ENCODE data around the gene SLC35F3.
"Not testable (repeated sequence)": the region's sequence is repeated elsewhere in the genome, so short reads cannot be mapped to it uniquely, and the experiment has no call there.

Gene SLC35F3

DNA sequence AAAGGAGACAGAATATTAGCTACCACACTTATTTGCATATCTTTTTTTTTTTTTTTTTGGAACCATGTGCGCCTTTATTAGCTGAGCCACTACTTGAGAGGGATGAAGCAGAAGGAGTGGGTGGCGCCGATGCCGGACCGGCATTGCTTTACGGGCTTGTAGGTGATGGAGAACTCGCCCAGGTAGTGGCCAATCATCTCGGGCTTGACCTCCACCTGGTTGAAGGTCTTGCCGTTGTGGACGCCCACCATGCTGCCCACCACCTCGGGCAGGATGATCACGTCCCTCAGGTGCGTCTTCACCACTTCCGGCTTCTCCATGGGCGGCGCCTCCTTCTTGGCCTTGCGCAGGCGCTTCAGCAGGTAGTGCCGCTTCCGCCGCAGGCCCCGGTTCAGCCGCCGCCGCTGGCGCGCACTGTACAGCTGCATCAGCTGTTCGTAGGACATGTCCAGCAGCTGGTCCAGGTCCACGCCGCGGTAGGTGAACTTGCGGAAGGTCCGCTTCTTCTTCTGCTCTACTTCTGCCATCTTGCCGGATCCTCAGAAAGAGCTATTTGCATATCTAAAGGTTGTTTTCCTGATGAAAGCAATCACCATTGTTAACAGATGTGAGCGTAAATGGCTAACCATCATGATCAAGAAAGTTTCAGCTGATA lies 452.3 kb downstream of the SLC35F3 start:
- not testable (repeated sequence) for H3K4me1 ChIP-seq (ENCODE audit: control insufficient read depth in 1 of 2, insufficient read depth in 2 of 2, low read length in 2 of 2); H3K27me3 ChIP-seq (ENCODE audit: low read depth, low read length); H3K27ac ChIP-seq (ENCODE audit: low read length); H3K9me3 ChIP-seq (ENCODE audit: control insufficient read depth in 1 of 2, low read length in 2 of 2); H3K36me3 ChIP-seq (ENCODE audit: control insufficient read depth in 1 of 2, insufficient read depth in 2 of 2, low read length in 2 of 2)
- H3K4me3 ChIP-seq (ENCODE audit: low read depth in 1 of 2, low read length in 2 of 2), result peak overlapping the region; percentile 42 to 53

DNA sequence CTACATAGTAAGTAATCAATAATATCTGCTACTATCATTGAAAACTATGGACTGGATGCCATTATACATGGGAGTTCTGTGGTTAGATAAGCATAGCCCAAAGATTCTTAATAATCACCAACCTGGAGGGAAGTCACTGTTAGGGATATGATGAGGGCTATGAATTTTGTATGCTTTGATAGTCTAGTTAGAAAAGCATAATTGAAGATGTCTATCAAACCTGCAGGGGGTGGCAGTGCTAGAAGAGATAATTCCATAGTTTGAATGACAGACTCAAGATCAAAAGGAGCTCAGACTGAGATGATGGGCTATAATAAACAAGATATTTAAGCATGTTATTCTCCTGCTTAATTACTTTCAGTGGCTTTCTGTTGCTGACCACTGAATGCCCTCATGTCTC lies 453.4 kb downstream of the SLC35F3 start:
- Histone ChIP-seq H3K36me3 (ENCODE audit: control insufficient read depth in 1 of 2, insufficient read depth in 2 of 2, low read length in 2 of 2) (no peaks in the 10 kb centered on the region), H3K27ac (ENCODE audit: low read length) (no peak overlapping the region), H3K27me3 (ENCODE audit: low read depth, low read length) (no peaks in the 10 kb centered on the region), H3K9me3 (ENCODE audit: control insufficient read depth in 1 of 2, low read length in 2 of 2) (no peaks in the 10 kb centered on the region), H3K4me1 (ENCODE audit: control insufficient read depth in 1 of 2, insufficient read depth in 2 of 2, low read length in 2 of 2) (no peaks in the 10 kb centered on the region), H3K4me3 (ENCODE audit: low read depth in 1 of 2, low read length in 2 of 2) (no peak overlapping the region)

DNA sequence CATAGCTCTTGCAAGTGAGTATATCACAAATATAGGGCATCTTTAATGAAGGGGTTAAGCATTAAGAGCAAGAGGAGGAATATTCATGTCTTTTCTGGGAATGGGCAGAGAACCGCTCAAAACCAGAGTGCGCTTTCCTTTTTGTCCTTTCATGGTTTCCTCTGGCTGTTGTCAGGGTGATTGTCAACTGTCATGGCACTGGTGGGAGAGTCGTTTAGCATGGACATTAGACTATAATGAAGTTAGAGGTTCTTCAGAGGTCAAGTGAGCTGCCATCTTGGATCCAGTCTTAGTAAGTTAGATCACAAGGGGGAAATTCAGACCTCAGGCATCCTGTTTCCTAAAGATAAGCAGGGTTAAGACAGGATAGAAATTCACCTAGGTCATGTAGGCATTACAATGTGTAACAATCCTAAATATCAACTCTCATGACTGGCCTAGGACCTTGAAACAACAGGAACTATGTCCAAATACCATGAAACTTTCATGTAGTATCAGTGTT lies 456.7 kb downstream of the SLC35F3 start:
- Histone ChIP-seq H3K4me3 (ENCODE audit: low read depth in 1 of 2, low read length in 2 of 2) (no peak overlapping the region), H3K9me3 (ENCODE audit: control insufficient read depth in 1 of 2, low read length in 2 of 2) (no peaks in the 10 kb centered on the region), H3K4me1 (ENCODE audit: control insufficient read depth in 1 of 2, insufficient read depth in 2 of 2, low read length in 2 of 2) (no peaks in the 10 kb centered on the region), H3K36me3 (ENCODE audit: control insufficient read depth in 1 of 2, insufficient read depth in 2 of 2, low read length in 2 of 2) (no peaks in the 10 kb centered on the region), H3K27me3 (ENCODE audit: low read depth, low read length) (no peaks in the 10 kb centered on the region), H3K27ac (ENCODE audit: low read length) (no peak overlapping the region)

DNA sequence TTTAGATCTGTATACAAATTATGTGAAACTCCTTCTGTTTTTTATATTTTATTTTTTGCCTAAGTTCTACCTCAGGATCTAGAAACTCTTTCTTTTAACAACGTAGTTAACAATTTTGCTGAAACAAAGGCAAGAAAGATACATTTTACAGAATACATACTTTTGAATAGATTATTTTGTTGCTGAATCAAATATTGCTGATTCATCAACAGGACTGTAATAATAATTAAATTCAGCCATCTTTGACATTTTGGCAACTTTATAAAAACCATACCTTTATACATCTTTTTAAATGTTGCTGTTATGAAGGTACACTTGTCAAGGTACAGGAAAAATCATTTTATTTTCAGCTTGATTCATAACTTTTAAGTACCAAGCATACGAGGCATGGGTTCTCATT lies 458.1 kb downstream of the SLC35F3 start:
- no peaks in the 10 kb centered on the region for H3K4me1 ChIP-seq (ENCODE audit: control insufficient read depth in 1 of 2, insufficient read depth in 2 of 2, low read length in 2 of 2)
- H3K9me3 ChIP-seq (ENCODE audit: control insufficient read depth in 1 of 2, low read length in 2 of 2), result no peaks in the 10 kb centered on the region
- no peaks in the 10 kb centered on the region for H3K27me3 ChIP-seq (ENCODE audit: low read depth, low read length)
- no peak overlapping the region for H3K4me3 ChIP-seq (ENCODE audit: low read depth in 1 of 2, low read length in 2 of 2)
- no peak overlapping the region for H3K27ac ChIP-seq (ENCODE audit: low read length)
- H3K36me3 ChIP-seq (ENCODE audit: control insufficient read depth in 1 of 2, insufficient read depth in 2 of 2, low read length in 2 of 2), result no peaks in the 10 kb centered on the region

DNA sequence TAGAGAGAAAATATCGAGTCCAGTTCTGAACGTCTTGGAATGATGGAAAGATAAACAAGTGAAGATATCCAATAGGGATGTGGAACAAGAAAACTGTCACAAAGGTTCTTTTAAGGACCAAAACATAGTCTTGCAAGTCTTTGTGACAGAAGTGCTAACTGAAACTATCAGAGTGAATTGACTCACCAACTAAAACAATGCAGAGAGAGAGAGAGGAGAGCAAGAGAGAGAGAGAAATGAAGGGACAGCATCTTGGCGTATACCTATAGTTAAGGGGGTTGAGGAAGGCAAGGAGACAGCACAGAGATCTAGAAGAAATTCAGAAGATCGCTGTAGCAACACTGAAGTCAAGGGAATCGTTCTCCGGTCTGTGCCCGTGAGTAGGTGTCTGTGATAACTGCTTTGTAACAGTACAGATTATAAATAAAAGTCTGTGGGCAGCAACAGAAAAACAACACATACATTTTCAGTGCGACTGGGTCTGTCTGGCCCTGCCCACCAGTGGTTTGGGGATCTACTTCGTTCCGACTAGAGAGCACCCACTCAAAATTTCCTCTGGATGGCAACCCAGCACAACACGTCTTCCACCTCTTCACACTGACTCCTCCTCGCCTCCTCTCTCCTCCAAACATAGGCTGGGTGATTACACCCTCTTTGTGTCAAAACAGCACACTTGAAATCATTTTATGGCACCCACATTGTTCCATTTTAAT lies 464.0 kb downstream of the SLC35F3 start:
- H3K27ac ChIP-seq (ENCODE audit: low read length), result no peak overlapping the region
- H3K9me3 ChIP-seq (ENCODE audit: control insufficient read depth in 1 of 2, low read length in 2 of 2), result no peaks in the 10 kb centered on the region
- peaks cover 0 to 3% of the 10 kb centered on the region in 2 donors for H3K36me3 ChIP-seq (ENCODE audit: control insufficient read depth in 1 of 2, insufficient read depth in 2 of 2, low read length in 2 of 2)
- H3K4me1 ChIP-seq (ENCODE audit: control insufficient read depth in 1 of 2, insufficient read depth in 2 of 2, low read length in 2 of 2), result peaks cover 0 to 6% of the 10 kb centered on the region in 2 donors
- H3K27me3 ChIP-seq (ENCODE audit: low read depth, low read length), result no peaks in the 10 kb centered on the region
- H3K4me3 ChIP-seq (ENCODE audit: low read depth in 1 of 2, low read length in 2 of 2), result no peak overlapping the region

DNA sequence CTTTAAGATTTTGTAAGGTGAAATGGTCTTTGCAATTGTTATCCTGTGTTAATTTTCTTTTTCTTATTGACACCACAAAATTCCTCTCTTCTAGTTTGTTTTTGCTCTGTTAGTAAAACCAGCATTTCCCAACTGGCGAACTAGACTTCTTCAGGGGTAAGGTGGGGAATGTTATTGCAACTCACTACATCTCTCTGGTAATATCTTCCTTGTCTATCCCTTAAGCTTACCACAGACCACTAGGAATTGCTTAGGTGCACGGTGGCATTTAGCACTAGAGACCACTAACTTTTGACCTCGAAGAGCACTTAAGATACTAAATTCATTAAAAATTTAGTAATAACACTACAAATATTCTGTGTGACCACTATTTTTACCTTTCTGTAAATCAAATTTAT lies 464.6 kb downstream of the SLC35F3 start:
- Histone ChIP-seq H3K4me3 (ENCODE audit: low read depth in 1 of 2, low read length in 2 of 2) (no peak overlapping the region), H3K27me3 (ENCODE audit: low read depth, low read length) (no peaks in the 10 kb centered on the region), H3K36me3 (ENCODE audit: control insufficient read depth in 1 of 2, insufficient read depth in 2 of 2, low read length in 2 of 2) (peaks cover 0 to 3% of the 10 kb centered on the region in 2 donors), H3K27ac (ENCODE audit: low read length) (no peak overlapping the region), H3K9me3 (ENCODE audit: control insufficient read depth in 1 of 2, low read length in 2 of 2) (no peaks in the 10 kb centered on the region), H3K4me1 (ENCODE audit: control insufficient read depth in 1 of 2, insufficient read depth in 2 of 2, low read length in 2 of 2) (peaks cover 0 to 7% of the 10 kb centered on the region in 2 donors)

DNA sequence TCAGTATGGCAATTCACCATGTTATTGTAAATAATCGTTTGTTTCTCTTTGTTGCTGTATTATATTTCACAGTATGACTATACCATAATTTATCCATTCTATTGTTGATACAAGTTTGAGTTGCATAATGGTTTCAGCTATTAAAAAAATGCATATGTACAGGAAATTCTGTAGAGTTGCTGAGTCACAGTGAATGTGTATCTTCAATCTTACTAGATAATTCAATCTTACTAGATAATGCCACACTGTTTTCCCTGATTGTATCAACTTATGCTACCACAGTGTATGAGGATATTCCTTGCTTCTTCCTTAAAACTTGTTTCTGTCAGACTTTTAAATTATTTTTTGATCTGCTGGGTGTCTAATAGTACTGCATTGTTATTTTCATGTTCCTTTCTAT lies 465.3 kb downstream of the SLC35F3 start:
- no peak overlapping the region for H3K27ac ChIP-seq (ENCODE audit: low read length)
- H3K4me1 ChIP-seq (ENCODE audit: control insufficient read depth in 1 of 2, insufficient read depth in 2 of 2, low read length in 2 of 2), result peaks cover 6 to 15% of the 10 kb centered on the region in 2 donors
- H3K9me3 ChIP-seq (ENCODE audit: control insufficient read depth in 1 of 2, low read length in 2 of 2), result no peaks in the 10 kb centered on the region

DNA sequence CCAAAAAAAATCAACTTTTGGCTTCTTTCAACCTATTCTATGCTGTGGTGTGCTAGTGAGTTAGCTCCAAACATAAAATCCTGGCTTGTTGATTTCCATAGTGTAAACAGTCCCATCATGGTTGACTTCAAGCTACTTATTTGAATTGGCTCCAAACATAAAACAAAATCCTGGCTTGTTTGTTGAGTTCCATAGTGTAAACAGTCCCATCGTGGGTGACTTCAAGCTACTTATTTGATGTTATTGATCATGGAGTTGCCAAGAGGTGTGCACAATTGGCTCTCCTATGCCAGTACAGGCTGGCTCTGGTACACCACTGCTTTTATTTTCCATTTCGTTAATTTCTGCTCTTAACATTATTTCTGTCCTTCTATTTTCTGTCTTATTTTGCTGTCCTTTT lies 466.9 kb downstream of the SLC35F3 start:
- H3K36me3 ChIP-seq (ENCODE audit: control insufficient read depth in 1 of 2, insufficient read depth in 2 of 2, low read length in 2 of 2), result peaks cover 5 to 11% of the 10 kb centered on the region in 2 donors
- H3K27me3 ChIP-seq (ENCODE audit: low read depth, low read length), result no peaks in the 10 kb centered on the region
- H3K27ac ChIP-seq (ENCODE audit: low read length), result no peak overlapping the region
- peaks cover 6 to 21% of the 10 kb centered on the region in 2 donors for H3K4me1 ChIP-seq (ENCODE audit: control insufficient read depth in 1 of 2, insufficient read depth in 2 of 2, low read length in 2 of 2)
- H3K9me3 ChIP-seq (ENCODE audit: control insufficient read depth in 1 of 2, low read length in 2 of 2), result no peaks in the 10 kb centered on the region
- no peak overlapping the region for H3K4me3 ChIP-seq (ENCODE audit: low read depth in 1 of 2, low read length in 2 of 2)

More for the DNA sequence above, 465.3 kb downstream of the SLC35F3 start:
- H3K4me3 ChIP-seq (ENCODE audit: low read depth in 1 of 2, low read length in 2 of 2), result no peak overlapping the region
- no peaks in the 10 kb centered on the region for H3K27me3 ChIP-seq (ENCODE audit: low read depth, low read length)
- H3K36me3 ChIP-seq (ENCODE audit: control insufficient read depth in 1 of 2, insufficient read depth in 2 of 2, low read length in 2 of 2), result peaks cover 0 to 3% of the 10 kb centered on the region in 2 donors

DNA sequence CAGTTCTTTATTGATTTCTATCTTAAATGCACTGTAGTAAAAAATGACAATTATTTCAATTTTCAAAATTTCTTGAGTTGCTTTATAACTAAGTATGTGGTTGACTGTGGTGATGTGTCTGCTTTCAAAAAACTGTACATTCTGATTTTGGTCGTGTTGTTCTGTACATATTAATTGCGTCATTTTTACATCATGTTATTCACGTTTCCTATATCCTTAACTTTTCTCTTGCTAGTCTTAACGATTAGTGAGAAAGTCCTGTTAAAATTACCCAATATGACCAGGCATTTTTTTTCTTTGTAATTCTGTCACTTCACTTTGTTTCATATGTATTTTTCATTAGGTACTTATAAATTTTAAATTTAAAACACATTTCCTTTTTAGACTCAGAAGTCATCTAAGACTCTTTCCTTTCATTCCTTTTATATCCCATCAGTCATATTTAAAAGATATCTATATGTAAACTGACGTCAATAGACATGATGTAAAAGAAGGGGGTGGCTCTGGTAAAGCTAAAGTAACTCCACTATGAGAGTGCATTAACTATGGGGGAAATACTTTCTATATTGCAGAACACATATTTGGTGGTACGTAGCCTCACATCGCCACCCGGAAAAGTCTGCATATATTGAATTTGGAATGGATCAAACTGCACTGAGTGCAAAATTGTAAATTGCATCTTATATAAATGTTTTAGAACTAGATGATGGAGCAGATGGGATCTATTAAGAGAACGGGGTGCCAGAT lies 467.7 kb downstream of the SLC35F3 start:
- Histone ChIP-seq H3K4me1 (ENCODE audit: control insufficient read depth in 1 of 2, insufficient read depth in 2 of 2, low read length in 2 of 2) (peaks cover 6 to 21% of the 10 kb centered on the region in 2 donors), H3K36me3 (ENCODE audit: control insufficient read depth in 1 of 2, insufficient read depth in 2 of 2, low read length in 2 of 2) (peaks cover 9 to 15% of the 10 kb centered on the region in 2 donors), H3K9me3 (ENCODE audit: control insufficient read depth in 1 of 2, low read length in 2 of 2) (no peaks in the 10 kb centered on the region), H3K4me3 (ENCODE audit: low read depth in 1 of 2, low read length in 2 of 2) (peak overlapping the region; percentile 87 to 95), H3K27ac (ENCODE audit: low read length) (peak overlapping the region; percentile 97), H3K27me3 (ENCODE audit: low read depth, low read length) (no peaks in the 10 kb centered on the region)

DNA sequence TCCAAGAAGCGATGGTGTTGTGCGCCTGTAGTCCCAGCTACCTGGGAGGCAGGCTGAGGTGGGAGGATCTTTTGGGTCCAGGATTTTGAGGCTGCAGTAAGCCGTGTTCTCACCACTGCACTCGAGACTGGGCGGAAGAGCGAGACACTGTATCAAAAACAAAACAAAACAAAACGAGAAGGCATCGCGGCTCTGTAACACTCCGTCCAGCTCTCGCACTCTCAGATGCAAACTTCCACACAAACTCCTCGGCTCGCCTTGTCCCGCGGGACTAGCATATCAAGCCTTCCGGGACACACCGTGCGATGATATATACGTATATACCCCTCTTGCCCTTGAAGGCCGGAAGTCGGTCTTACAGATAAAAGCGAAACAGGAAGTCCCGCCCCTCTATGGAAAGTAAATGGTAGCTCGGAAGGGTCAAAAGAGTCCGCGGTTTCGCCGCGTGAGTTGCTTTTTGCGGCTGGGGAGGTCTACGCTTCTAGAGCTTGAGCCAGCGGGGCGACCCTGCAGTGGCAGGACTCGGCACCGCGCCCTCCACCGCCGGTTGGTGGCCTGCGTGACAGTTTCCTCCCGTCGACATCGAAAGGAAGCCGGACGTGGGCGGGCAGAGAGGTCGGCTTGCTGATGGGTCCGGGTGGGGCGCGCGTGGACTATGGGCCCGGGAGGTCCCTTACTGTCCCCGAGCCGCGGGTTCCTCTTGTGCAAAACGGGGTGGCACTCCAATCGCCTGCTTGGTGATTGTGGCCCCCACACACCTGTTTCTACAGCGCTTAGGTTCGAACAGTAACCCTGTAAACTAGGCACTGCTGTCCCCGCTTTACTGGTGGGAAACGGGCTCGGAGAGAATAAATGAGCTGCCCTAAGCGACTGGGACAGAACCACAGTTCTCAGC lies 468.8 kb downstream of the SLC35F3 start, which contains the start of gene COA6:
COA6 (plus strand) TSS at position 393 of the 895 bp plus-strand sequence; CDS start at position 404, 11 bp downstream.
- peak within 1 kb of the TSS; percentile 97 for H3K27ac ChIP-seq (ENCODE audit: low read length)
- peaks cover 6 to 21% of the 10 kb centered on the region in 2 donors for H3K4me1 ChIP-seq (ENCODE audit: control insufficient read depth in 1 of 2, insufficient read depth in 2 of 2, low read length in 2 of 2)
- peaks cover 19 to 24% of the 10 kb centered on the region in 2 donors for H3K36me3 ChIP-seq (ENCODE audit: control insufficient read depth in 1 of 2, insufficient read depth in 2 of 2, low read length in 2 of 2)
- H3K4me3 ChIP-seq (ENCODE audit: low read depth in 1 of 2, low read length in 2 of 2), result peak within 1 kb of the TSS; percentile 87 to 95
- no peaks in the 10 kb centered on the region for H3K9me3 ChIP-seq (ENCODE audit: control insufficient read depth in 1 of 2, low read length in 2 of 2)
- no peaks in the 10 kb centered on the region for H3K27me3 ChIP-seq (ENCODE audit: low read depth, low read length)
